HG02759 (cell line): ENCODE results near the gene FTO.
A peak's percentile ranks its signal among the peaks of the same experiment; 100 is the strongest.
"Not testable (repeated sequence)": the region's sequence is repeated elsewhere in the genome, so short reads cannot be mapped to it uniquely, and the experiment has no call there.

Source experiments
- ATAC-seq: cut with Tn5 transposase; IDR thresholded peaks from one replicate; pipeline ENCODE4 v1.9.1; 2021; ENCODE audit warnings: mild to moderate bottlenecking, moderate library complexity; ENCODE audit not compliant: unreplicated experiment

Gene FTO

GRCh38 chr16:53703590-53704444, at the start of gene FTO, which contains the start of gene RPGRIP1L:
TSS of gene FTO (plus strand) at chr16:53704156.
TSS of gene RPGRIP1L (minus strand) at chr16:53703859. CDS start at chr16:53700723, 3,136 bp downstream.
- ATAC-seq, result peak; percentile 98

- no peak for ATAC-seq
Measured at GRCh38 chr16:53654946-53655345, 49.0 kb upstream of the FTO start.

GRCh38 chr16:53662072-53662471, 41.9 kb upstream of the FTO start:
- no peak for ATAC-seq

- ATAC-seq, result no peak
Measured at GRCh38 chr16:53664724-53665345, 39.1 kb upstream of the FTO start.

- no peak for ATAC-seq
Measured at GRCh38 chr16:53666786-53667415, 37.1 kb upstream of the FTO start.

GRCh38 chr16:53668869-53669268, 35.1 kb upstream of the FTO start:
- no peak for ATAC-seq

GRCh38 chr16:53672461-53672860, 31.5 kb upstream of the FTO start:
- ATAC-seq, result no peak

- ATAC-seq, result no peak
Measured at GRCh38 chr16:53673189-53673588, 30.8 kb upstream of the FTO start.

- no peak for ATAC-seq
Measured at GRCh38 chr16:53678155-53678554, 25.8 kb upstream of the FTO start.

- ATAC-seq, result no peak
Measured at GRCh38 chr16:53678756-53679343, 25.1 kb upstream of the FTO start.

GRCh38 chr16:53680756-53681155, 23.2 kb upstream of the FTO start:
- ATAC-seq, result no peak

- ATAC-seq, result no peak
Measured at GRCh38 chr16:53681354-53681753, 22.6 kb upstream of the FTO start.

GRCh38 chr16:53685334-53685733, 18.6 kb upstream of the FTO start:
- ATAC-seq, result not testable (repeated sequence)

GRCh38 chr16:53686710-53687109, 17.2 kb upstream of the FTO start:
- ATAC-seq, result no peak

GRCh38 chr16:53689636-53690035, 14.3 kb upstream of the FTO start:
- ATAC-seq, result no peak

- ATAC-seq, result no peak
Measured at GRCh38 chr16:53690771-53691170, 13.2 kb upstream of the FTO start.

GRCh38 chr16:53692146-53692545, 11.8 kb upstream of the FTO start:
- ATAC-seq, result no peak

- ATAC-seq, result no peak
Measured at GRCh38 chr16:53693320-53693719, 10.6 kb upstream of the FTO start.

- ATAC-seq, result no peak
Measured at GRCh38 chr16:53695070-53695469, 8.9 kb upstream of the FTO start.

GRCh38 chr16:53698271-53698670, 5.7 kb upstream of the FTO start:
- not testable (repeated sequence) for ATAC-seq

- ATAC-seq, result no peak
Measured at GRCh38 chr16:53704445-53704813, 473 bp downstream of the FTO start.
